CD14-positive monocyte (primary cell): Measurements from ENCODE around the gene PIGC. TPM values are rescaled to one million over a fixed set of nuclear protein-coding genes. Genes with fewer than 3 reads are reported as not detected.

Experiments
- DNase-seq, 3 donors: peaks; one replicate each; pipeline ENCODE4 v3.0.0-alpha.2; 2011 to 2022
- H2AFZ ChIP-seq: 2 replicates; pipeline ENCODE4 v1.6.0; 2012; ENCODE audit warnings: mild to moderate bottlenecking, low read depth, low read length, inconsistent platforms; ENCODE audit not compliant: insufficient read depth, poor library complexity, severe bottlenecking
- H3K27ac ChIP-seq, 2 donors: 1 replicate in 1 of 2; 2 replicates in 1 of 2; pipeline ENCODE4 v1.5.1; 2012 to 2013; ENCODE audit warnings: low read length in 2 of 2, control low read depth in 1 of 2, inconsistent platforms in 1 of 2, low read depth in 1 of 2, mild to moderate bottlenecking in 1 of 2
- H3K27me3 ChIP-seq, 2 donors: one replicate each; pipeline versions ENCODE4 v1.6.0 to v1.6.1; 2011 to 2013; ENCODE audit warnings: low read length in 2 of 2; ENCODE audit not compliant: control insufficient read depth in 2 of 2, insufficient read depth in 2 of 2
- H3K36me3 ChIP-seq, 2 donors: replicated peaks in 1 of 2; 1 replicate in 1 of 2; 2 replicates in 1 of 2; pipeline versions ENCODE4 v1.5.1 to v1.6.1; 2012 to 2013; ENCODE audit warnings: low read length in 2 of 2, control low read depth in 1 of 2, inconsistent platforms in 1 of 2, mild to moderate bottlenecking in 1 of 2; ENCODE audit not compliant: insufficient read depth in 2 of 2, control insufficient read depth in 1 of 2
- H3K4me1 ChIP-seq, 2 donors: 1 replicate in 1 of 2; 2 replicates in 1 of 2; pipeline versions ENCODE4 v1.5.1 to v1.6.1; 2012 to 2013; ENCODE audit warnings: low read length in 2 of 2, control low read depth in 1 of 2, inconsistent platforms in 1 of 2, mild to moderate bottlenecking in 1 of 2, moderate library complexity in 1 of 2; ENCODE audit not compliant: insufficient read depth in 2 of 2, control insufficient read depth in 1 of 2
- H3K4me2 ChIP-seq: replicated peaks from 2 replicates; pipeline ENCODE3; 2012; ENCODE audit warnings: low read length, moderate library complexity, mild to moderate bottlenecking; ENCODE audit not compliant: poor library complexity, severe bottlenecking; ENCODE audit errors: extremely low read depth
- H3K4me3 ChIP-seq, 3 experiments: fragments of 200-600 bp in 1 of 3; sonication (generic) in 1 of 3; replicated peaks in 1 of 3; 1 replicate in 2 of 3; 2 replicates in 1 of 3; pipeline ENCODE4 v1.5.1; 2011 to 2013; ENCODE audit warnings: low read length in 3 of 3, mild to moderate bottlenecking in 3 of 3, control low read depth in 2 of 3, low read depth in 2 of 3, inconsistent platforms in 1 of 3, moderate library complexity in 1 of 3
- H3K79me2 ChIP-seq: 2 replicates; pipeline ENCODE4 v1.6.0; 2012; ENCODE audit warnings: mild to moderate bottlenecking, control low read depth, inconsistent platforms, low read length, moderate library complexity; ENCODE audit not compliant: insufficient read depth
- H3K9ac ChIP-seq: 2 replicates; pipeline ENCODE4 v1.6.0; 2017; ENCODE audit warnings: low read length, mild to moderate bottlenecking; ENCODE audit not compliant: insufficient read depth, poor library complexity, severe bottlenecking
- H3K9me3 ChIP-seq, 2 donors: replicated peaks in 1 of 2; 1 replicate in 1 of 2; 2 replicates in 1 of 2; pipeline versions ENCODE4 v1.5.1 to v1.6.1; 2012 to 2013; ENCODE audit warnings: low read length in 2 of 2, control low read depth in 1 of 2; ENCODE audit not compliant: control insufficient read depth in 1 of 2, insufficient read depth in 1 of 2
- H4K20me1 ChIP-seq: 2 replicates; pipeline ENCODE4 v1.6.0; 2012; ENCODE audit warnings: mild to moderate bottlenecking, low read length, control low read depth, moderate library complexity; ENCODE audit not compliant: insufficient read depth
- H3K27ac Mint-ChIP-seq, 7 donors: one replicate each; pipeline ENCODE4 v1.8.0; 2020; ENCODE audit warnings: mild to moderate bottlenecking in 7 of 7, mixed read lengths in 7 of 7, moderate library complexity in 6 of 7, inconsistent platforms in 2 of 7
- H3K27me3 Mint-ChIP-seq, 3 donors: one replicate each; pipeline ENCODE4 v1.8.0; 2021 to 2022; ENCODE audit warnings: low read depth in 3 of 3, mild to moderate bottlenecking in 3 of 3, mixed read lengths in 3 of 3, moderate library complexity in 3 of 3, inconsistent platforms in 1 of 3
- H3K36me3 Mint-ChIP-seq, 2 donors: one replicate each; pipeline ENCODE4 v1.8.0; 2020; ENCODE audit warnings: mixed read lengths in 2 of 2, inconsistent platforms in 1 of 2, mild to moderate bottlenecking in 1 of 2
- H3K4me1 Mint-ChIP-seq: one replicate; pipeline ENCODE4 v1.8.0; 2020; ENCODE audit warnings: mild to moderate bottlenecking, mixed read lengths
- H3K4me3 Mint-ChIP-seq, 2 donors: one replicate each; pipeline ENCODE4 v1.8.0; 2020; ENCODE audit warnings: mild to moderate bottlenecking in 2 of 2, mixed read lengths in 2 of 2, moderate library complexity in 1 of 2
- H3K9me3 Mint-ChIP-seq, 7 donors: one replicate each; pipeline ENCODE4 v1.8.0; 2020 to 2022; ENCODE audit warnings: mixed read lengths in 7 of 7, mild to moderate bottlenecking in 6 of 7, moderate library complexity in 6 of 7, inconsistent platforms in 2 of 7
- CTCF ChIP-seq: fragments of 200-600 bp; IDR thresholded peaks from one replicate; pipeline ENCODE4 v1.8.0; 2022; ENCODE audit warnings: antibody characterized with exemption, mild to moderate bottlenecking
- WGBS: methylation state at CpG from one replicate; pipeline ENCODE4 v1.1.5; 2013; ENCODE audit warnings: missing lambda C conversion rate; ENCODE audit not compliant: insufficient coverage; 5-methylcytosine and 5-hydroxymethylcytosine counted together
- intact Hi-C, 2 donors: fragments of 100-400 bp; cut with micrococcal nuclease; formaldehyde crosslinking; loops; one replicate each; pipeline versions ENCODE4 v1.15.0 to v1.15.1; 2023
- polyA plus RNA-seq, 3 donors: library from polyadenylated mRNA; depleted of rRNA in 1 of 3; unstranded in 2 of 3; stranded (reverse) in 1 of 3; fragments of 300-500 nt in 2 of 3; fragments of >200 nt in 1 of 3; fragmentation: Illumina TruSeq in 2 of 3; gene quantifications; 1 replicate in 2 of 3; 2 replicates in 1 of 3; pipeline ENCODE4 v1.2.3, GENCODE V29; 2012 to 2021

PIGC gene
- polyA plus RNA-seq, 3 donors: 11.5 to 61.5 (median 51.1) TPM

GRCh38 chr1:172460177-172460576 is 16.3 kb upstream of the PIGC start:
- H3K4me1 Mint-ChIP-seq: peaks cover 5% of the 10 kb centered on the region
- no peaks in the 10 kb centered on the region for H3K9me3 Mint-ChIP-seq
- Histone ChIP-seq H2AFZ (no peak overlapping the region), H3K27ac (no peak overlapping the region), H3K4me2 (no peak overlapping the region), H3K9me3 (no peaks in the 10 kb centered on the region), H3K27me3 (no peaks in the 10 kb centered on the region), H3K79me2 (no peaks in the 10 kb centered on the region), H3K9ac (no peak overlapping the region), H3K36me3 (no peaks in the 10 kb centered on the region), H3K4me3 (no peak overlapping the region), H3K4me1 (peaks cover 5% of the 10 kb centered on the region in 2 donors), H4K20me1 (no peaks in the 10 kb centered on the region)
- H3K27ac Mint-ChIP-seq: no peak overlapping the region
- H3K4me3 Mint-ChIP-seq: no peak overlapping the region
- intact Hi-C loops: no loop called here
- H3K27me3 Mint-ChIP-seq: peaks cover 0 to 5% (median 0%) of the 10 kb centered on the region in 3 donors
- H3K36me3 Mint-ChIP-seq: no peaks in the 10 kb centered on the region
- no peak for DNase-seq
- WGBS: no CpG with 5 or more reads among the region's 1 CpG
- TF ChIP-seq CTCF: no peak

DNA sequence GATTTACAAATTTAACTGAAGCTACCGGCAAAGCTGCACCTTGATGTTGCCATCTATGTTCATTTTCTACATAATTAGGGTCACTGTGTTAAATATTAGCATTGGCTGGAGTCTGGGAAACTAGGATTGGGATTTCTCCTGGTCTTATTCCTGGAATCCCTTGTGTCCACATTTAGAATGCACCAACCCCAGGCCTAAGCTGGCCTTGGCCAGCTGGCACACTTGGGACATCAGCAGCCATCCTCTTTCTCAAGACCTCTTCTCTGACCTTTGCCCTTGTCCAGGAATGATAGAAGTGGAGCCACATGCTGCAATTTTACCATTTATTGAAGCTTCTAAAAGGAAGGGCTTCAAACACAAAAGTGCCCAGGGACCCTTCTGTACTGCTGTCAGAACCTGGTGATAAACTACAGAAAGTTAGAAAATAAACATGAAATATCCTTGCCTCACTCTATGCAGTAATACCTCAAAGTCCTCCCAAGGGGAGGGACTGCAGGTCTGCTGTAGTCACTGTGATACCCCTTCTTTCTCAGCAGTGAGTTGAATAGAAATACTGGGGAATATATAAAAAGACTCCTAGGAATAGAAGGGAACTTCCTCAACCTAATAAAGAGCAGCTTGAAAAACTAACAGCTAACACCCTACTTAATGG is 13.7 kb upstream of the PIGC start:
- Histone ChIP-seq H2AFZ (peak overlapping the region; percentile 5), H3K27me3 (no peaks in the 10 kb centered on the region), H3K4me2 (no peak overlapping the region), H3K4me1 (peaks cover 6 to 8% of the 10 kb centered on the region in 2 donors), H3K79me2 (no peaks in the 10 kb centered on the region), H3K36me3 (no peaks in the 10 kb centered on the region), H3K9ac (no peak overlapping the region), H3K9me3 (no peaks in the 10 kb centered on the region), H3K27ac (no peak overlapping the region), H3K4me3 (no peak overlapping the region), H4K20me1 (no peaks in the 10 kb centered on the region)
- TF ChIP-seq CTCF: no peak
- no peaks in the 10 kb centered on the region for H3K9me3 Mint-ChIP-seq
- peaks cover 0 to 5% (median 0%) of the 10 kb centered on the region in 3 donors for H3K27me3 Mint-ChIP-seq
- no peak overlapping the region for H3K27ac Mint-ChIP-seq
- intact Hi-C loops: no loop called here
- H3K4me1 Mint-ChIP-seq: peaks cover 19% of the 10 kb centered on the region
- no peaks in the 10 kb centered on the region for H3K36me3 Mint-ChIP-seq
- no CpG with 5 or more reads among the region's 1 CpG for WGBS
- DNase-seq: no peak
- H3K4me3 Mint-ChIP-seq: no peak overlapping the region
